ENCODE measurements around the gene MICAL2.

MICAL2 gene

DNA sequence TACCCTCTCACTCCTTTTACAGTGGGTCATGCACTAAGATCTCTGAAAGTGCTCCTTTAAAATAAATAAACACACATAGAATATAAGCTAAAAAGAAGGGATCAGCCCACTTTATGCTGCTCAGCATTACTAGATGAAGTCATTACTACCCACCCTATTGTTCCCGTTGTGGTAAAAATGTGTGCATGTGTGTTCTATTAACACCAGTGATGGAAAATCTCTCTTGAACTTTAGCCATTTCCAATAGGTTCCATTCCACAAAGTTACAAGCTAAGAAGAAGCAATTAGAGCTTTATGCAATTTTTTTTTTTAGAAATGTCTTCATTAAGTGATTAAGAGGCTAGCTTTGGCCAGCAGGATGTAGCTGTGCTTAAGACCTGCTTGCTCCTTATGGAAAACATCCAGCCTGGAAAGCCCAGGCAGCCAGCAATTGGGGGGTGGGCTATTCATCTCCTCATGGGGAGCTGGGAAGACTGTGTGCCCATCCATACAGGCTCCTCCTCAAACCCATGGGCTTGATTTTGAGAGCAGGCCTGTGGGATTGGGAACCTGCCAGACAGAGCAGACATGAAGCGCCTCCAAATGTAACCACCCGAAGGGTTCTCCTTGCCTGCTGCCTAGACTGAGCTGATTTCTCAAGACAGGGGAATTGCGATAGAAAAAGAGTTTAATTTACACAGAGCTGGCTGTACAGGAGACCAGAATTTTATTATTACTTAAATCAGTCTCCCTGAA lies 174.1 kb downstream of the MICAL2 start:
- H3K4me3 Mint-ChIP-seq, result no peak overlapping the region
- H3K36me3 Mint-ChIP-seq (ENCODE audit: low read depth), result no peaks in the 10 kb centered on the region
- DNase-seq, result no peak
- H3K27ac Mint-ChIP-seq, result no peak overlapping the region
- H3K4me1 Mint-ChIP-seq, result peaks cover 28% of the 10 kb centered on the region
- H3K9me3 Mint-ChIP-seq, result no peaks in the 10 kb centered on the region
- TF ChIP-seq, protein P1, sequence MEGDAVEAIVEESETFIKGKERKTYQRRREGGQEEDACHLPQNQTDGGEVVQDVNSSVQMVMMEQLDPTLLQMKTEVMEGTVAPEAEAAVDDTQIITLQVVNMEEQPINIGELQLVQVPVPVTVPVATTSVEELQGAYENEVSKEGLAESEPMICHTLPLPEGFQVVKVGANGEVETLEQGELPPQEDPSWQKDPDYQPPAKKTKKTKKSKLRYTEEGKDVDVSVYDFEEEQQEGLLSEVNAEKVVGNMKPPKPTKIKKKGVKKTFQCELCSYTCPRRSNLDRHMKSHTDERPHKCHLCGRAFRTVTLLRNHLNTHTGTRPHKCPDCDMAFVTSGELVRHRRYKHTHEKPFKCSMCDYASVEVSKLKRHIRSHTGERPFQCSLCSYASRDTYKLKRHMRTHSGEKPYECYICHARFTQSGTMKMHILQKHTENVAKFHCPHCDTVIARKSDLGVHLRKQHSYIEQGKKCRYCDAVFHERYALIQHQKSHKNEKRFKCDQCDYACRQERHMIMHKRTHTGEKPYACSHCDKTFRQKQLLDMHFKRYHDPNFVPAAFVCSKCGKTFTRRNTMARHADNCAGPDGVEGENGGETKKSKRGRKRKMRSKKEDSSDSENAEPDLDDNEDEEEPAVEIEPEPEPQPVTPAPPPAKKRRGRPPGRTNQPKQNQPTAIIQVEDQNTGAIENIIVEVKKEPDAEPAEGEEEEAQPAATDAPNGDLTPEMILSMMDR (IDR thresholded peaks at IDR 0.05), result no peak
- H3K27me3 Mint-ChIP-seq (ENCODE audit: low read depth, poor library complexity), result peaks cover 32% of the 10 kb centered on the region

DNA sequence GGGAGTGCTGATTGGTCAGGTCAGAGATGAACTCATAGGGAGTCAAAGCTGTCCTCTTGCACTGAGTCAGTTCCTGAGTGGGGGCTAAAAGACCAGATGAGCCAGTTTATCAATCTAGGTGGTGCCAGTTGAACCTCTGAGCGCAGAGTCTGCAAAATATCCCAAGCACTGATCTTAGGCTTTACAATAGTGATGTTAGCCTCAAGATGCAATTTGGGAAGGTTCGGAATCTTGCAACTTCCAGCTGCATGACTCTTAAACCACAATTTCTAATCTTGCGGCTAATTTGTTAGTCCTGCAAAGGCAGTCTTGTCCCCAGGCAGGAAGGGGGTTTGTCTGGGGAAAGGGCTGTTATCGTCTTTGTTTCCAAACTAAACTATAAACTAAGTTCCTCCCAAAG lies 174.7 kb downstream of the MICAL2 start:
- peak overlapping the region; percentile 20 for H3K4me3 Mint-ChIP-seq
- H3K27me3 Mint-ChIP-seq (ENCODE audit: low read depth, poor library complexity), result peaks cover 32% of the 10 kb centered on the region
- H3K36me3 Mint-ChIP-seq (ENCODE audit: low read depth), result no peaks in the 10 kb centered on the region
- H3K9me3 Mint-ChIP-seq, result no peaks in the 10 kb centered on the region
- no peak overlapping the region for H3K27ac Mint-ChIP-seq
- H3K4me1 Mint-ChIP-seq, result peaks cover 31% of the 10 kb centered on the region
- DNase-seq, result no peak
- TF ChIP-seq, protein P1 (IDR thresholded peaks at IDR 0.05), result no peak

DNA sequence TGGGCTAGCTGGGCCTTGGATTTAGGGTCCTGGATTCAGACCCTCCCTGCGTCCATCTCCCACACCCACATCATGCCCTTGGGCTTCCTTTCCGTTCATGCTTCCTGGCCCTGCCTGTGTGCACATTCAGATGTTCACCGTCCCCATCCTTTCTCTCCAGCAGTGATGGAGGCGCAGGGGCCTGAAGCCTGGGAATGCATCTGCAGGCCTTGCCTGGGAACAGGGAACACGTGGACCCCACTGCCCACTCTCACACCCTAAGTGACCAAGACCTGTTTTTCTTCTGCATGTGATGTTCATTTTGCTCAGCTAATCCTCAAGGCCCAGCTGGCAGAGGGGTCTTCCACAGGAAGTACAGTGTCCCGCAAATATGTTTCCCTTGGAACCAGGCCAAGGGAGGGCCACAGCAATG lies 175.4 kb downstream of the MICAL2 start:
- TF ChIP-seq, protein P1 (IDR thresholded peaks at IDR 0.05), result no peak
- Mint-ChIP-seq H3K4me3 (no peak overlapping the region), H3K36me3 (ENCODE audit: low read depth) (no peaks in the 10 kb centered on the region), H3K27me3 (ENCODE audit: low read depth, poor library complexity) (peaks cover 30% of the 10 kb centered on the region), H3K27ac (no peak overlapping the region), H3K4me1 (peaks cover 36% of the 10 kb centered on the region), H3K9me3 (no peaks in the 10 kb centered on the region)
- DNase-seq, result no peak

DNA sequence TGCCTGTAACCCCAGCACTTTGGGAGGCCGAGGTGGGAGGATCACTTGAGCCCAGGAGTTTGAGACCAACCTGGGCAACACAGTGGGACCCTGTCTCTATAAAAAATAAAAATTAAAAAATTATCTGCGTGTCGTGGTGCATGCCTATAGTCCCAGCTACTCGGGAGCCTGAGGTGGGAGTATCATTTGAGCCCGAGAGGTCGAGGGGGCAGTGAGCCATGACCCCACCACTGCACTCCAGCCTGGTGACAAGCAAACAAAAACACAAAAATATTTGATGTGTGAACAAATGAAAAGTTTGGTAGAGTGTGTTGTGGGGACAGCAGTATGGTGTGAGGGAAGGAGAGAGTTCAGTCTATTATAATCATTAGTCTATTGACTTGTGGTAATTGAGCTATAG lies 176.2 kb downstream of the MICAL2 start:
- peaks cover 36% of the 10 kb centered on the region for H3K4me1 Mint-ChIP-seq
- TF ChIP-seq, protein P1 (IDR thresholded peaks at IDR 0.05), result no peak
- no peaks in the 10 kb centered on the region for H3K36me3 Mint-ChIP-seq (ENCODE audit: low read depth)
- no peaks in the 10 kb centered on the region for H3K9me3 Mint-ChIP-seq
- DNase-seq, result no peak
- H3K27me3 Mint-ChIP-seq (ENCODE audit: low read depth, poor library complexity), result peaks cover 29% of the 10 kb centered on the region
- H3K27ac Mint-ChIP-seq, result no peak overlapping the region
- H3K4me3 Mint-ChIP-seq, result no peak overlapping the region

DNA sequence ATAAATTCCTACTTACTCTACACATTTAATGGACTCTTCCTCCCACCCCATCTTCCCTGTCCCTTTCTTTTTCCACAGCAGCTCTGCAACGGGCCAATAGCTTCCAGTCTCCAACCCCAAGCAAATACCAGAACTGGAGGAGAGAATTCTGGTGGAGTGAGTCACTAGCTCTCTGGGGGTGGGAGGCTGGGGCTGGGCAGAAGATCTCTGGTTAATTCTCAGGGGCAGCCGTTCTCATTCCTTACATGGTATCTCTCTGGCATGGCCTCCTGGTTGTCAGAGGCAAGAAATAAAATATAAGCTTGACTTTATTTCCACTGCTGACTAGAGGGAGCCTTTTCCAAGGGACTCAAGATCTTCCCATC lies 176.6 kb downstream of the MICAL2 start:
- no peak for DNase-seq
- H3K9me3 Mint-ChIP-seq, result no peaks in the 10 kb centered on the region
- peaks cover 36% of the 10 kb centered on the region for H3K4me1 Mint-ChIP-seq
- TF ChIP-seq, protein P1 (IDR thresholded peaks at IDR 0.05), result no peak
- no peak overlapping the region for H3K4me3 Mint-ChIP-seq
- H3K27ac Mint-ChIP-seq, result no peak overlapping the region
- H3K27me3 Mint-ChIP-seq (ENCODE audit: low read depth, poor library complexity), result peaks cover 28% of the 10 kb centered on the region
- no peaks in the 10 kb centered on the region for H3K36me3 Mint-ChIP-seq (ENCODE audit: low read depth)

Data from nephron progenitor cell (in vitro differentiated cells).